Endothelial cell of umbilical vein (primary cell): ENCODE data around the gene NID2. TPM values are rescaled to one million over a fixed set of nuclear protein-coding genes. Genes with fewer than 3 reads are reported as not detected.

Source experiments
- BruUV-seq: library from RNA; stranded (reverse); fragments of 400-500 nt; replicated peaks from 2 replicates; lab custom pipeline; 2021; lab: Mats Ljungman, UMichigan
- CTCF ChIA-PET: fragments of 300-600, 350-600 bp; sonication (Branson Sonifier 250); formaldehyde crosslinking; loops from one replicate; lab custom pipeline; 2021; ENCODE audit warnings: antibody characterized with exemption, inconsistent platforms; lab: Charles Lee
- POLR2A ChIA-PET: fragments of 300-600, 350-600 bp; sonication (Branson Sonifier 250); formaldehyde crosslinking; loops from one replicate; lab custom pipeline; 2021; ENCODE audit warnings: antibody characterized with exemption, inconsistent platforms; lab: Charles Lee
- DNase-seq: peaks from one replicate; pipeline ENCODE4 v3.0.0-alpha.2; 2011; ENCODE audit warnings: low read depth, low spot score
- FAIRE-seq: peaks from 2 replicates; lab custom pipeline; 2011; peaks lifted over from hg19 to GRCh38; lab: Jason Lieb, UNC
- H2AFZ ChIP-seq: 2 replicates; pipeline ENCODE4 v1.6.0; 2012; ENCODE audit warnings: low read depth, low read length, control low read depth, inconsistent platforms
- H3K27ac ChIP-seq: 2 replicates; pipeline ENCODE4 v1.5.1; 2011; ENCODE audit warnings: low read depth, mild to moderate bottlenecking, control low read depth, low read length, moderate library complexity; ENCODE audit not compliant: insufficient read depth
- H3K27me3 ChIP-seq, 2 experiments: 2 replicates each; pipeline versions ENCODE4 v1.6.0 to v1.6.1; 2011; ENCODE audit warnings: low read length in 2 of 2, mixed read lengths in 1 of 2; ENCODE audit not compliant: control insufficient read depth in 2 of 2, insufficient read depth in 2 of 2
- H3K36me3 ChIP-seq, 2 experiments: 2 replicates in 1 of 2; 3 replicates in 1 of 2; pipeline ENCODE4 v1.5.1; 2011; ENCODE audit warnings: low read length in 2 of 2, mild to moderate bottlenecking in 1 of 2, moderate library complexity in 1 of 2; ENCODE audit not compliant: control insufficient read depth in 2 of 2, insufficient read depth in 2 of 2; ENCODE audit errors: extremely low read depth in 1 of 2
- H3K4me1 ChIP-seq: 3 replicates; pipeline ENCODE4 v1.5.1; 2011; ENCODE audit warnings: mild to moderate bottlenecking, low read length; ENCODE audit not compliant: control insufficient read depth, insufficient read depth; ENCODE audit errors: extremely low read depth
- H3K4me2 ChIP-seq: 2 replicates; pipeline ENCODE4 v1.6.1; 2011; ENCODE audit warnings: low read length, control low read depth, mixed read lengths; ENCODE audit not compliant: insufficient read depth
- H3K4me3 ChIP-seq, 3 experiments: fragments of 200-600 bp in 1 of 3; sonication (generic), shearing (Covaris generic) in 1 of 3; replicated peaks in 1 of 3; 2 replicates each; pipeline ENCODE4 v1.5.1; 2011 to 2016; ENCODE audit warnings: control low read depth in 3 of 3, low read length in 3 of 3, mild to moderate bottlenecking in 2 of 3, inconsistent platforms in 1 of 3, low read depth in 1 of 3, moderate library complexity in 1 of 3; ENCODE audit not compliant: insufficient read depth in 1 of 3
- H3K79me2 ChIP-seq: 2 replicates; pipeline ENCODE4 v1.6.0; 2012; ENCODE audit warnings: low read length, inconsistent platforms; ENCODE audit not compliant: control insufficient read depth, insufficient read depth
- H3K9ac ChIP-seq: replicated peaks from 2 replicates; pipeline ENCODE3; 2011; ENCODE audit warnings: low read length, control low read depth; ENCODE audit not compliant: insufficient read depth; ENCODE audit errors: extremely low read depth
- H3K9me1 ChIP-seq: replicated peaks from 3 replicates; pipeline ENCODE4 v1.6.0; 2011; ENCODE audit warnings: mild to moderate bottlenecking, low read length; ENCODE audit not compliant: control insufficient read depth, insufficient read depth; ENCODE audit errors: extremely low read depth
- H3K9me3 ChIP-seq: replicated peaks from 2 replicates; pipeline ENCODE4 v1.5.1; 2012; ENCODE audit warnings: low read length, inconsistent platforms; ENCODE audit not compliant: control insufficient read depth, insufficient read depth
- H4K20me1 ChIP-seq: replicated peaks from 2 replicates; pipeline ENCODE3; 2011; ENCODE audit warnings: mild to moderate bottlenecking, low read length; ENCODE audit not compliant: control insufficient read depth, insufficient read depth; ENCODE audit errors: extremely low read depth
- EZH2 ChIP-seq: IDR thresholded peaks from 2 replicates; pipeline ENCODE4 v1.6.1; 2012; ENCODE audit warnings: borderline replicate concordance, low read depth, mild to moderate bottlenecking, moderate library complexity, low read length, inconsistent platforms; ENCODE audit not compliant: severe bottlenecking
- FOS ChIP-seq: IDR thresholded peaks from 2 replicates; pipeline ENCODE4 v1.6.1; 2011; ENCODE audit warnings: mild to moderate bottlenecking, low read length, moderate library complexity, borderline replicate concordance; ENCODE audit not compliant: insufficient read depth
- GATA2 ChIP-seq: IDR thresholded peaks from 2 replicates; pipeline ENCODE4 v1.7.0; 2011; ENCODE audit warnings: low read depth, mild to moderate bottlenecking, moderate library complexity, mixed read lengths, low read length; ENCODE audit not compliant: insufficient read length, insufficient read depth
- JUN ChIP-seq: IDR thresholded peaks from 2 replicates; pipeline ENCODE4 v1.6.1; 2011; ENCODE audit warnings: borderline replicate concordance, low read depth; ENCODE audit not compliant: insufficient read length, insufficient read depth
- MYC ChIP-seq: IDR thresholded peaks from one replicate; pipeline ENCODE4 v1.6.1; 2011; ENCODE audit warnings: mild to moderate bottlenecking, low read depth, low read length
- POLR2A ChIP-seq: IDR thresholded peaks from 2 replicates; pipeline ENCODE4 v1.6.1; 2012; ENCODE audit warnings: low read depth, mild to moderate bottlenecking, control low read depth, low read length
- POLR2AphosphoS5 ChIP-seq: IDR thresholded peaks from 2 replicates; pipeline ENCODE4 v1.6.1; 2012; ENCODE audit warnings: low read depth, mild to moderate bottlenecking, control low read depth, low read length, moderate library complexity; ENCODE audit not compliant: insufficient read depth
- dilution Hi-C: fragments of 300-500 bp; cut with MboI; formaldehyde crosslinking; loops from one replicate; pipeline ENCODE4 v1.15.0; 2019; ENCODE audit warnings: low sequenced_read_pairs; ENCODE audit not compliant: extremely low pct_ligation_motif_present
- intact Hi-C: fragments of 100-400 bp; cut with micrococcal nuclease; formaldehyde crosslinking; loops from one replicate; pipeline ENCODE4 v1.10.0; 2022
- polyA plus RNA-seq, 4 experiments: library from polyadenylated mRNA; depleted of rRNA in 3 of 4; stranded (reverse) in 3 of 4; unstranded in 1 of 4; fragments of >200 nt; gene quantifications; 2 replicates each; pipeline versions ENCODE4 v1.2.1 to v1.2.3, GENCODE V29; 2011 to 2012; ENCODE audit warnings: missing spikeins in 1 of 4
- total RNA-seq: library from RNA; stranded (reverse); gene quantifications from 2 replicates; pipeline ENCODE4 v1.2.3, GENCODE V29; 2021
- TF ChIP-seq, protein P1 (sequence below): IDR thresholded peaks from 2 replicates; pipeline ENCODE4 v1.6.1; 2011; ENCODE audit not compliant: insufficient read depth, insufficient read length
- TF ChIP-seq, protein P2 (sequence below), 2 donors: IDR thresholded peaks; 1 replicate in 1 of 2; 2 replicates in 1 of 2; pipeline ENCODE4 v1.5.1; 2011; ENCODE audit warnings: low read length in 2 of 2, mild to moderate bottlenecking in 2 of 2, moderate library complexity in 2 of 2, control low read depth in 1 of 2, inconsistent platforms in 1 of 2, low read depth in 1 of 2; ENCODE audit not compliant: insufficient read depth in 1 of 2; ENCODE audit errors: extremely low read depth in 1 of 2

Gene NID2
- total and polyA plus RNA-seq, 2 donors (not counting 3 experiments of a cell fraction or from before 2014, with no cell fraction given) = 22.5 to 56.7 TPM

DNA sequence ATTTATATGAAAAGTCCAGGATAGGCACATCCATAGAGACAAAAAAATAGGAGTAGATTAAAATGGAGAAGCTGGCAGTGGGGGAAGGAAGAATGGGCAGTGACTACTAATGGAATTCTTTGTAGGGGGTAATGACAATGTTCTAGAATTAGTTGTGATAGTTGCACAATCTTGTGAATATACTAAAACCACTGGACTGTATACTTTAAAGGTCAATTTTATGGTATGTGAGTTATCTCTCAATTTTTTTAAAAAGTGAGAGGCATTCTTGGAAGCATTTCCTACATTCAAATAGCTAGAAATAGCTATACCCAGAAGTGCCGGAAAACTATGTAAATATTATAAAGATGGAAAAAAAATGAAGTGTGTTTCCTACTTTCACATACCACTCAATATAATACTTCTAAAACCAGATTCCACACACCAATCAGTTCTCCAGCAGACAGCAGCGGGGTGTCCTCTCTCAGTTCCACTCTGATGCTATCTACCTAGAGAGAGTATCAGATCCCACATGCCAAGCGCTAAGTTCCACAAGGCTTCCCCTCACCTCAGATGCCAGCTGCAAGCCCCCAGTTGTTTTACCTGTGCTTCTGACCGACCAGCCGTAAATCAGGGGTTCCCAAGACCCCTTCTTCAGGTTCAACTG is 41.7 kb upstream of the NID2 start:
- Histone ChIP-seq H3K4me2 (no peak overlapping the region), H3K27me3 (no peaks in the 10 kb centered on the region), H3K9me3 (no peaks in the 10 kb centered on the region), H3K27ac (no peak overlapping the region), H3K36me3 (no peaks in the 10 kb centered on the region), H4K20me1 (no peaks in the 10 kb centered on the region), H3K4me1 (no peaks in the 10 kb centered on the region), H3K9ac (no peak overlapping the region), H3K4me3 (no peak overlapping the region), H2AFZ (no peak overlapping the region), H3K9me1 (no peaks in the 10 kb centered on the region), H3K79me2 (no peaks in the 10 kb centered on the region)
- intact Hi-C loops (no loop called here), dilution Hi-C loops (no loop called here)
- ChIA-PET CTCF (interaction anchor here (0.6 kb wide), 1 partner anchor 271 kb away, joined by 3 read pairs; no protein-coding TSS in a partner anchor), POLR2A (no interaction called here)
- no TSS peak for BruUV-seq
- DNase-seq = no peak
- no peak for FAIRE-seq
- no peak for TF ChIP-seq POLR2A
- no peak for TF ChIP-seq EZH2
- no peak for TF ChIP-seq MYC
- no peak for TF ChIP-seq JUN
- TF ChIP-seq GATA2 = no peak
- TF ChIP-seq POLR2AphosphoS5 = no peak
- TF ChIP-seq, protein P1, sequence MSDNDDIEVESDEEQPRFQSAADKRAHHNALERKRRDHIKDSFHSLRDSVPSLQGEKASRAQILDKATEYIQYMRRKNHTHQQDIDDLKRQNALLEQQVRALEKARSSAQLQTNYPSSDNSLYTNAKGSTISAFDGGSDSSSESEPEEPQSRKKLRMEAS = no peak
- TF ChIP-seq, protein P2, sequence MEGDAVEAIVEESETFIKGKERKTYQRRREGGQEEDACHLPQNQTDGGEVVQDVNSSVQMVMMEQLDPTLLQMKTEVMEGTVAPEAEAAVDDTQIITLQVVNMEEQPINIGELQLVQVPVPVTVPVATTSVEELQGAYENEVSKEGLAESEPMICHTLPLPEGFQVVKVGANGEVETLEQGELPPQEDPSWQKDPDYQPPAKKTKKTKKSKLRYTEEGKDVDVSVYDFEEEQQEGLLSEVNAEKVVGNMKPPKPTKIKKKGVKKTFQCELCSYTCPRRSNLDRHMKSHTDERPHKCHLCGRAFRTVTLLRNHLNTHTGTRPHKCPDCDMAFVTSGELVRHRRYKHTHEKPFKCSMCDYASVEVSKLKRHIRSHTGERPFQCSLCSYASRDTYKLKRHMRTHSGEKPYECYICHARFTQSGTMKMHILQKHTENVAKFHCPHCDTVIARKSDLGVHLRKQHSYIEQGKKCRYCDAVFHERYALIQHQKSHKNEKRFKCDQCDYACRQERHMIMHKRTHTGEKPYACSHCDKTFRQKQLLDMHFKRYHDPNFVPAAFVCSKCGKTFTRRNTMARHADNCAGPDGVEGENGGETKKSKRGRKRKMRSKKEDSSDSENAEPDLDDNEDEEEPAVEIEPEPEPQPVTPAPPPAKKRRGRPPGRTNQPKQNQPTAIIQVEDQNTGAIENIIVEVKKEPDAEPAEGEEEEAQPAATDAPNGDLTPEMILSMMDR (IDR thresholded peaks at IDR 0.05; ENCODE audit: extremely low read depth in 1 of 2, insufficient read depth in 1 of 2, low read depth in 1 of 2, low read length in 2 of 2) = no peak
- TF ChIP-seq FOS = no peak
